NCI-H2196 (cell line): ENCODE measurements around the gene SLC22A14.
"Not testable (repeated sequence)": the region's sequence is repeated elsewhere in the genome, so short reads cannot be mapped to it uniquely, and the experiment has no call there.

Experiments
- DNase-seq: peaks from one replicate; lab custom pipeline; 2025; ENCODE audit not compliant: unreplicated experiment; lab: John Stamatoyannopoulos, UW

The SLC22A14 gene

GRCh38 chr3:38312356-38312755, 30.3 kb downstream of the SLC22A14 start:
- DNase-seq, result no peak

GRCh38 chr3:38313263-38313662, 31.2 kb downstream of the SLC22A14 start:
- DNase-seq, result no peak

- DNase-seq, result no peak
These were observed 31.6 kb downstream of the SLC22A14 start for GRCh38 chr3:38313695-38314094.

- DNase-seq, result no peak
These were observed 32.1 kb downstream of the SLC22A14 start for GRCh38 chr3:38314112-38314763.

GRCh38 chr3:38314764-38315487, 32.8 kb downstream of the SLC22A14 start:
- no peak for DNase-seq

- DNase-seq, result no peak
These were observed 33.6 kb downstream of the SLC22A14 start for GRCh38 chr3:38315488-38316230.

GRCh38 chr3:38316356-38317191, 34.5 kb downstream of the SLC22A14 start:
- no peak for DNase-seq

- DNase-seq, result no peak
These were observed 35.2 kb downstream of the SLC22A14 start for GRCh38 chr3:38317192-38317759.

GRCh38 chr3:38318766-38319671, 36.9 kb downstream of the SLC22A14 start:
- DNase-seq, result no peak

- not testable (repeated sequence) for DNase-seq
These were observed 38.5 kb downstream of the SLC22A14 start for GRCh38 chr3:38320638-38321037.

- DNase-seq, result no peak
These were observed 41.0 kb downstream of the SLC22A14 start for GRCh38 chr3:38323060-38323459.

GRCh38 chr3:38325256-38325655, 43.2 kb downstream of the SLC22A14 start:
- no peak for DNase-seq

GRCh38 chr3:38327335-38328009, 45.4 kb downstream of the SLC22A14 start:
- no peak for DNase-seq

- DNase-seq, result no peak
These were observed 49.3 kb downstream of the SLC22A14 start for GRCh38 chr3:38331257-38332022.

- DNase-seq, result no peak
These were observed 50.1 kb downstream of the SLC22A14 start for GRCh38 chr3:38332201-38332600.

- DNase-seq, result no peak
These were observed 52.3 kb downstream of the SLC22A14 start for GRCh38 chr3:38334142-38335055.

- DNase-seq, result no peak
These were observed 53.2 kb downstream of the SLC22A14 start for GRCh38 chr3:38335263-38335662.
